Heart left ventricle (tissue), 13 donors: ENCODE measurements around the gene HTT.

Experiments
- CTCF ChIP-seq, 12 donors: fragments of 200-600 bp; sonication (generic) in 4 of 12; IDR thresholded peaks; one replicate each; pipeline versions ENCODE4 v1.5.0 to v1.8.0; 2018 to 2022; ENCODE audit warnings: antibody characterized with exemption in 12 of 12, mild to moderate bottlenecking in 5 of 12
- POLR2A ChIP-seq, 2 donors: fragments of 450-650 bp; IDR thresholded peaks; one replicate each; pipeline ENCODE4 v1.6.1; 2017; ENCODE audit warnings: antibody characterized with exemption in 2 of 2, mild to moderate bottlenecking in 2 of 2, moderate library complexity in 2 of 2
- donor health status: ischemic (EF 13 %, LVEDD 7.1; RV severe dilation, severe dysfunction).
- donor health status: DM: no; HTN: yes; CAD: no.
- donor health status: DM: no; HTN: no; CAD: no.
- donor health status: ischemic (EF 25% LVEDD 6.9; RV normal size, moderate dysfunction).
- donor health status: ischemic (EF 25% LVEDD 5.7; RV mildly dilated, moderate dysfunction).
- donor health status: ischemic (EF 35%, LVEDD 5.7; RV mildly dilated, moderate dysfunction).
- donor health status: nonischemic (EF 11% LVEDD 7.7; RV severe dilation, severe dysfunction).
- donor health status: DM: yes; HTN: yes; CAD: no.
- donor health status: PGD.
- donor health status: ischemic (EF 29% LVEDD 5.4; RV normal size, mild dysfunction).
- donor health status: nonischemic (EF 23%, LVEDD 6.1; RV moderate dilation, normal function).

- no peak for TF ChIP-seq CTCF (IDR thresholded peaks at IDR 0.05)
- TF ChIP-seq POLR2A (IDR thresholded peaks at IDR 0.05): no peak
These were observed 5.2 kb downstream of the HTT start for GRCh38 chr4:3079694-3080123.
